Measurements from ENCODE around the gene CAPN14. TPM values are rescaled to one million over a fixed set of nuclear protein-coding genes. Genes with fewer than 3 reads are reported as not detected.

The CAPN14 gene
- total RNA-seq: 0.36 and 0.47 TPM in 2 replicates
- long read RNA-seq, partial matches to known transcripts: 0 of 2 reads
- long read RNA-seq, other reads (novel, unspliced or antisense): 2 of 2 reads

- no peak within 1 kb of the TSS for H3K27ac Mint-ChIP-seq (ENCODE audit: unreplicated experiment)
- peaks cover 8% of the 10 kb centered on the region for H3K4me1 Mint-ChIP-seq
- H3K9me3 Mint-ChIP-seq: no peaks in the 10 kb centered on the region
- H3K4me3 Mint-ChIP-seq: no peak within 1 kb of the TSS
- TF ChIP-seq, protein P1, sequence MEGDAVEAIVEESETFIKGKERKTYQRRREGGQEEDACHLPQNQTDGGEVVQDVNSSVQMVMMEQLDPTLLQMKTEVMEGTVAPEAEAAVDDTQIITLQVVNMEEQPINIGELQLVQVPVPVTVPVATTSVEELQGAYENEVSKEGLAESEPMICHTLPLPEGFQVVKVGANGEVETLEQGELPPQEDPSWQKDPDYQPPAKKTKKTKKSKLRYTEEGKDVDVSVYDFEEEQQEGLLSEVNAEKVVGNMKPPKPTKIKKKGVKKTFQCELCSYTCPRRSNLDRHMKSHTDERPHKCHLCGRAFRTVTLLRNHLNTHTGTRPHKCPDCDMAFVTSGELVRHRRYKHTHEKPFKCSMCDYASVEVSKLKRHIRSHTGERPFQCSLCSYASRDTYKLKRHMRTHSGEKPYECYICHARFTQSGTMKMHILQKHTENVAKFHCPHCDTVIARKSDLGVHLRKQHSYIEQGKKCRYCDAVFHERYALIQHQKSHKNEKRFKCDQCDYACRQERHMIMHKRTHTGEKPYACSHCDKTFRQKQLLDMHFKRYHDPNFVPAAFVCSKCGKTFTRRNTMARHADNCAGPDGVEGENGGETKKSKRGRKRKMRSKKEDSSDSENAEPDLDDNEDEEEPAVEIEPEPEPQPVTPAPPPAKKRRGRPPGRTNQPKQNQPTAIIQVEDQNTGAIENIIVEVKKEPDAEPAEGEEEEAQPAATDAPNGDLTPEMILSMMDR (conservative IDR thresholded peaks at IDR 0.05): no peak
- H3K27me3 Mint-ChIP-seq (ENCODE audit: low read depth): peaks cover 10% of the 10 kb centered on the region
- DNase-seq (ENCODE audit: low read depth, low spot score): no peak
- no peaks in the 10 kb centered on the region for H3K36me3 Mint-ChIP-seq (ENCODE audit: low read depth)
Measured at GRCh38 chr2:31217465-31218200, at the start of gene CAPN14. Gene CAPN14 (minus strand): TSS chr2:31217515. CDS start chr2:31205447, 12,068 bp downstream.

- Mint-ChIP-seq H3K27me3 (ENCODE audit: low read depth) (no peaks in the 10 kb centered on the region), H3K9me3 (no peaks in the 10 kb centered on the region), H3K27ac (ENCODE audit: unreplicated experiment) (no peak overlapping the region), H3K4me1 (no peaks in the 10 kb centered on the region), H3K4me3 (no peak overlapping the region), H3K36me3 (ENCODE audit: low read depth) (peaks cover 9% of the 10 kb centered on the region)
- TF ChIP-seq, protein P1 (conservative IDR thresholded peaks at IDR 0.05): no peak
- no peak for DNase-seq (ENCODE audit: low read depth, low spot score)
Measured at GRCh38 chr2:31266804-31267203, 49.5 kb upstream of the CAPN14 start.

DNA sequence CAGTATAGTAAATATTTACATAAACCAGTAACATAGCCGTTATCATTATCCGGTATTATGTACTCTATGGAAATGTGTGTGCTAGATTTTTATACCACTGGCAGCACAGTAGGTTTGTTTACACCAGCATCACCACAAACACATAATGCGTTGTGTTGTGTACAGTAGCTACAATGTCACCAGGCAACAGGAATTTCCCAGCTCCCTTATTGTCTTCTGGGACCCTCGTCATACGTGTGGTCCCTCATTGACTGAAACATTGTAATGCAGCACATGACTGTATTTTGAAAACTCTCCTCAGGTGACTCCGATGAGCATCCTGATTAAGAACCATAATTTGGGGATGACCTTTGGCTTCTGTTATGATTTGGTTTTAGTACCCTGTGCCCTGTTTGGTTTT lies 47.9 kb upstream of the CAPN14 start:
- H3K36me3 Mint-ChIP-seq (ENCODE audit: low read depth): peaks cover 9% of the 10 kb centered on the region
- H3K27me3 Mint-ChIP-seq (ENCODE audit: low read depth): no peaks in the 10 kb centered on the region
- H3K4me1 Mint-ChIP-seq: no peaks in the 10 kb centered on the region
- no peaks in the 10 kb centered on the region for H3K9me3 Mint-ChIP-seq
- TF ChIP-seq, protein P1 (conservative IDR thresholded peaks at IDR 0.05): no peak
- no peak overlapping the region for H3K27ac Mint-ChIP-seq (ENCODE audit: unreplicated experiment)
- no peak for DNase-seq (ENCODE audit: low read depth, low spot score)
- no peak overlapping the region for H3K4me3 Mint-ChIP-seq

DNA sequence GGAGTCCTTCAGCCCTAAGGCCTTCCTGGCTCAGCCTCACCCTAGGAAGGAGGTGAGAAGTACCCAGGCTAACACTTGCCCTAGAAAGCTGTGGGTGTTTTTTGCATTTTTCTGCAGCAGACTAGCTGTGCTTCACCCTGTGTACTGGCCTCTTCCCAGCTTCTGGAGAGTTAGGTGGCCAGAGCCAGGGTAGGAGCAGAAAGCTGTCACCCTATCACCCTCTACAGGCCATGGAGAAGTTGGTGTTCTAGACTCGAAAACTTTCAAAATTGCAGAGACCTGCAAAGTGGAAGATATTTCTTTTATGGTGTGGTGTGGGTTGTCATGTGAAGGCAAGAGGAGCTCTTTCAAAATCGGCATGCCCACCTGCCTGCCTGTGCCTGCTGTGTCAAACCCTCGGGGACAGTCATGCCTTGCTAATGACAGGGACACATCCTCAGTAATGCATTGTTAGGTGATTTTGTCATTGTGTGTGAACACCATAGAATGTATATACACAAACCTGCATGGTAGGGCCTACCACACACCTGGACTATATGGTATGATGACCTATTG lies 46.4 kb upstream of the CAPN14 start:
- Mint-ChIP-seq H3K4me1 (no peaks in the 10 kb centered on the region), H3K4me3 (no peak overlapping the region), H3K27me3 (ENCODE audit: low read depth) (no peaks in the 10 kb centered on the region), H3K36me3 (ENCODE audit: low read depth) (peaks cover 9% of the 10 kb centered on the region), H3K9me3 (no peaks in the 10 kb centered on the region), H3K27ac (ENCODE audit: unreplicated experiment) (no peak overlapping the region)
- no peak for DNase-seq (ENCODE audit: low read depth, low spot score)
- TF ChIP-seq, protein P1 (conservative IDR thresholded peaks at IDR 0.05): no peak

DNA sequence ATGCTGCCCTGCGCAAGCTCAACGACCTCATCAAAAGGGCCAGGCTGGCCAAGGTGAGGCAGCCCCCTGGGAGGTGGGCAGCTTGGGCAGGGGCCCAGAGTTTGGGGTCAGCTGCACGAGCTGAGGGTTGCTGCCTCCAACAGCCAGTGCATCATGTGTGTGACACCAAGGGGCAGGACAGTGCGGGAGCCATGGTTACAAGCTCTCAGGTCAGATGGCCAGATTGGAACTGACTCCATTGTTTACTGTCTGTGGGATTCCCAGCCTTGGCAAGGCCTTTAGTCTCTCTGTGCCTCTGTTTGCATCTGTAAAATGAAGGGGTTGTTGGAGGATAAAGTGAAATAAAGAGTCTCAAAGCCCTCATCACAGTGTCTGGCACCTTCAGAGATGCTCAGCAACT lies 43.6 kb upstream of the CAPN14 start:
- Mint-ChIP-seq H3K4me3 (no peak overlapping the region), H3K36me3 (ENCODE audit: low read depth) (peaks cover 1% of the 10 kb centered on the region), H3K9me3 (no peaks in the 10 kb centered on the region), H3K4me1 (peaks cover 6% of the 10 kb centered on the region), H3K27ac (ENCODE audit: unreplicated experiment) (no peak overlapping the region), H3K27me3 (ENCODE audit: low read depth) (no peaks in the 10 kb centered on the region)
- TF ChIP-seq, protein P1 (conservative IDR thresholded peaks at IDR 0.05): no peak
- no peak for DNase-seq (ENCODE audit: low read depth, low spot score)
